Astrocyte of the hippocampus (primary cell): Measurements from ENCODE around the gene DPP6.
A peak's percentile ranks its signal among the peaks of the same experiment; 100 is the strongest.

ENCODE experiments used
- DNase-seq: peaks from one replicate; pipeline ENCODE4 v3.0.0; 2011; ENCODE audit warnings: low read depth, low spot score

DPP6 gene

GRCh38 chr7:154530136-154530535 is 477.9 kb downstream of the DPP6 start:
- DNase-seq, result no peak

GRCh38 chr7:154532771-154533170 is 480.6 kb downstream of the DPP6 start:
- no peak for DNase-seq

GRCh38 chr7:154540596-154540995 is 488.4 kb downstream of the DPP6 start:
- DNase-seq, result no peak

- DNase-seq, result no peak
Observed at GRCh38 chr7:154541606-154542005, 489.4 kb downstream of the DPP6 start.

GRCh38 chr7:154546946-154547587 is 494.9 kb downstream of the DPP6 start:
- DNase-seq, result peak; percentile 16

- DNase-seq, result no peak
Observed at GRCh38 chr7:154553711-154554265, 501.6 kb downstream of the DPP6 start.

- no peak for DNase-seq
Observed at GRCh38 chr7:154559454-154559853, 507.3 kb downstream of the DPP6 start.

- DNase-seq, result no peak
Observed at GRCh38 chr7:154564676-154565075, 512.5 kb downstream of the DPP6 start.

GRCh38 chr7:154566877-154567276 is 514.7 kb downstream of the DPP6 start:
- no peak for DNase-seq

- DNase-seq, result no peak
Observed at GRCh38 chr7:154568346-154568745, 516.1 kb downstream of the DPP6 start.

GRCh38 chr7:154569916-154570315 is 517.7 kb downstream of the DPP6 start:
- peak; percentile 37 for DNase-seq

- DNase-seq, result no peak
Observed at GRCh38 chr7:154571772-154572171, 519.6 kb downstream of the DPP6 start.

GRCh38 chr7:154574235-154574634 is 522.0 kb downstream of the DPP6 start:
- DNase-seq, result no peak

GRCh38 chr7:154575497-154575896 is 523.3 kb downstream of the DPP6 start:
- no peak for DNase-seq

GRCh38 chr7:154576604-154577003 is 524.4 kb downstream of the DPP6 start:
- no peak for DNase-seq

GRCh38 chr7:154577141-154577873 is 525.1 kb downstream of the DPP6 start:
- DNase-seq, result no peak

- DNase-seq, result peak; percentile 72
Observed at GRCh38 chr7:154578336-154578735, 526.1 kb downstream of the DPP6 start.

GRCh38 chr7:154579711-154580110 is 527.5 kb downstream of the DPP6 start:
- no peak for DNase-seq

- DNase-seq, result no peak
Observed at GRCh38 chr7:154581251-154581890, 529.2 kb downstream of the DPP6 start.

- no peak for DNase-seq
Observed at GRCh38 chr7:154583454-154583853, 531.3 kb downstream of the DPP6 start.

GRCh38 chr7:154584352-154585252 is 532.4 kb downstream of the DPP6 start:
- DNase-seq, result peak; percentile 40
